H9 (cell line): Measurements from ENCODE around the gene AACS. TPM values are rescaled to one million over a fixed set of nuclear protein-coding genes. Genes with fewer than 3 reads are reported as not detected.

Experiments
- DNase-seq: peaks from one replicate; pipeline ENCODE4 v3.0.0-alpha.2; 2017
- H2AFZ ChIP-seq: one replicate; pipeline ENCODE4 v1.6.1; 2013; ENCODE audit warnings: mild to moderate bottlenecking, low read length, control low read depth, moderate library complexity
- H2AK5ac ChIP-seq: 2 replicates; pipeline ENCODE4 v1.6.1; 2013; ENCODE audit warnings: low read length, control low read depth, mixed read lengths; ENCODE audit not compliant: insufficient read length
- H2BK120ac ChIP-seq: one replicate; pipeline ENCODE4 v1.6.1; 2013; ENCODE audit warnings: low read depth, mild to moderate bottlenecking, low read length, control low read depth, inconsistent platforms; ENCODE audit not compliant: poor library complexity, severe bottlenecking
- H2BK12ac ChIP-seq: 2 replicates; pipeline ENCODE4 v1.6.1; 2013; ENCODE audit warnings: low read length, control low read depth, mixed read lengths, low read depth; ENCODE audit not compliant: insufficient read length
- H2BK15ac ChIP-seq: 2 replicates; pipeline ENCODE4 v1.6.1; 2013; ENCODE audit warnings: low read depth, low read length, control low read depth
- H2BK20ac ChIP-seq: one replicate; pipeline ENCODE4 v1.6.1; 2013; ENCODE audit warnings: low read depth, mild to moderate bottlenecking, low read length, control low read depth, inconsistent platforms; ENCODE audit not compliant: poor library complexity, severe bottlenecking
- H2BK5ac ChIP-seq: 2 replicates; pipeline ENCODE4 v1.6.1; 2013; ENCODE audit warnings: low read length, control low read depth, mixed read lengths; ENCODE audit not compliant: insufficient read length
- H3K14ac ChIP-seq: 2 replicates; pipeline ENCODE4 v1.6.1; 2013; ENCODE audit warnings: low read length, control low read depth; ENCODE audit not compliant: insufficient read depth
- H3K18ac ChIP-seq: 2 replicates; pipeline ENCODE4 v1.6.1; 2013; ENCODE audit warnings: low read depth, mild to moderate bottlenecking, mixed read lengths, low read length, control low read depth; ENCODE audit not compliant: insufficient read length
- H3K23ac ChIP-seq: 2 replicates; pipeline ENCODE4 v1.6.1; 2013; ENCODE audit warnings: low read length, control low read depth, mixed read lengths, low read depth; ENCODE audit not compliant: insufficient read length
- H3K23me2 ChIP-seq: 2 replicates; pipeline ENCODE4 v1.6.1; 2013; ENCODE audit warnings: low read depth, mild to moderate bottlenecking, mixed read lengths, low read length, control low read depth; ENCODE audit not compliant: insufficient read length, poor library complexity, severe bottlenecking
- H3K27ac ChIP-seq: 2 replicates; pipeline ENCODE4 v1.5.1; 2013; ENCODE audit warnings: low read length, control low read depth, mixed read lengths, low read depth; ENCODE audit not compliant: insufficient read length
- H3K27me3 ChIP-seq: 2 replicates; pipeline ENCODE4 v1.6.1; 2013; ENCODE audit warnings: low read length, control low read depth, inconsistent platforms; ENCODE audit not compliant: insufficient read depth
- H3K4ac ChIP-seq: 2 replicates; pipeline ENCODE4 v1.6.1; 2013; ENCODE audit warnings: low read depth, mild to moderate bottlenecking, control low read depth, inconsistent platforms, low read length, moderate library complexity
- H3K4me1 ChIP-seq: 2 replicates; pipeline ENCODE4 v1.6.1; 2013; ENCODE audit warnings: low read length, control low read depth, inconsistent platforms; ENCODE audit not compliant: insufficient read depth
- H3K4me2 ChIP-seq: 2 replicates; pipeline ENCODE4 v1.6.1; 2013; ENCODE audit warnings: low read length, control low read depth, mixed read lengths; ENCODE audit not compliant: insufficient read length, insufficient read depth
- H3K56ac ChIP-seq: 2 replicates; pipeline ENCODE4 v1.6.1; 2013; ENCODE audit warnings: low read depth, mild to moderate bottlenecking, mixed read lengths, low read length, control low read depth; ENCODE audit not compliant: insufficient read length
- H3K79me1 ChIP-seq: 2 replicates; pipeline ENCODE4 v1.6.1; 2013; ENCODE audit warnings: low read depth, mild to moderate bottlenecking, moderate library complexity, low read length, control low read depth, inconsistent platforms; ENCODE audit not compliant: insufficient read depth, poor library complexity, severe bottlenecking
- H3K79me2 ChIP-seq: 2 replicates; pipeline ENCODE4 v1.6.1; 2013; ENCODE audit warnings: low read length, control low read depth, inconsistent platforms; ENCODE audit not compliant: insufficient read depth
- H3K9ac ChIP-seq: 2 replicates; pipeline ENCODE4 v1.6.1; 2013; ENCODE audit warnings: low read length, control low read depth, mixed read lengths; ENCODE audit not compliant: insufficient read length; ENCODE audit errors: extremely low read depth
- H3K9me3 ChIP-seq: one replicate; pipeline ENCODE4 v1.6.1; 2013; ENCODE audit warnings: low read depth, low read length, inconsistent platforms; ENCODE audit not compliant: control insufficient read depth
- H3T11ph ChIP-seq: one replicate; pipeline ENCODE4 v1.6.1; 2013; ENCODE audit warnings: mild to moderate bottlenecking, low read length, control low read depth, inconsistent platforms
- H4K20me1 ChIP-seq: one replicate; pipeline ENCODE4 v1.6.1; 2013; ENCODE audit not compliant: control insufficient read depth, insufficient read length, insufficient read depth
- H4K5ac ChIP-seq: 2 replicates; pipeline ENCODE4 v1.6.1; 2013; ENCODE audit warnings: low read depth, mild to moderate bottlenecking, mixed read lengths, low read length, control low read depth; ENCODE audit not compliant: insufficient read length
- H4K8ac ChIP-seq: replicated peaks from 2 replicates; pipeline ENCODE4 v1.6.1; 2013; ENCODE audit warnings: low read length, control low read depth, mixed read lengths, low read depth; ENCODE audit not compliant: insufficient read length
- H4K91ac ChIP-seq: 2 replicates; pipeline ENCODE4 v1.6.1; 2013; ENCODE audit warnings: low read depth, mild to moderate bottlenecking, moderate library complexity, mixed read lengths, low read length, control low read depth; ENCODE audit not compliant: insufficient read length
- H3K27ac Mint-ChIP-seq, 3 experiments: 2 replicates in 2 of 3; 3 replicates in 1 of 3; pipeline ENCODE4 v1.8.0; 2020 to 2021; ENCODE audit warnings: mixed read lengths in 3 of 3, mild to moderate bottlenecking in 1 of 3, moderate library complexity in 1 of 3
- H3K27me3 Mint-ChIP-seq: 2 replicates; pipeline ENCODE4 v1.8.0; 2021; ENCODE audit warnings: low read depth, mild to moderate bottlenecking, moderate library complexity, mixed read lengths
- H3K36me3 Mint-ChIP-seq, 3 experiments: 2 replicates in 2 of 3; 3 replicates in 1 of 3; pipeline ENCODE4 v1.8.0; 2020 to 2021; ENCODE audit warnings: low read depth in 3 of 3, mixed read lengths in 3 of 3; ENCODE audit not compliant: insufficient read depth in 1 of 3
- H3K4me1 Mint-ChIP-seq, 2 experiments: 2 replicates each; pipeline ENCODE4 v1.8.0; 2020; ENCODE audit warnings: mixed read lengths in 2 of 2
- H3K4me3 Mint-ChIP-seq, 2 experiments: 2 replicates in 1 of 2; 3 replicates in 1 of 2; pipeline ENCODE4 v1.8.0; 2020 to 2021; ENCODE audit warnings: mild to moderate bottlenecking in 2 of 2, mixed read lengths in 2 of 2, moderate library complexity in 1 of 2
- H3K9me3 Mint-ChIP-seq, 2 experiments: 2 replicates in 1 of 2; 3 replicates in 1 of 2; pipeline ENCODE4 v1.8.0; 2020; ENCODE audit warnings: mild to moderate bottlenecking in 2 of 2, mixed read lengths in 2 of 2, moderate library complexity in 1 of 2
- WGBS: extraction: QIAGEN DNeasy Blood & Tissue Kit; methylation state at CpG from one replicate; pipeline ENCODE4 v1.1.7; 2013; ENCODE audit warnings: missing lambda C conversion rate, low lambda C conversion rate, mixed read lengths; ENCODE audit not compliant: insufficient read length; ENCODE audit errors: extremely low coverage; 5-methylcytosine and 5-hydroxymethylcytosine counted together
- total RNA-seq: library from RNA; stranded (reverse); gene quantifications from 2 replicates; pipeline ENCODE4 v1.2.1, GENCODE V29; 2021
- TF ChIP-seq, protein P1 (sequence below): fragments of 200-600 bp; sonication (generic); conservative IDR thresholded peaks from 3 replicates; pipeline ENCODE4 v1.8.0; 2021; ENCODE audit warnings: antibody characterized with exemption, mild to moderate bottlenecking

The AACS gene
- total RNA-seq, 1 experiment from 2014 or later: 35.0 TPM

DNA sequence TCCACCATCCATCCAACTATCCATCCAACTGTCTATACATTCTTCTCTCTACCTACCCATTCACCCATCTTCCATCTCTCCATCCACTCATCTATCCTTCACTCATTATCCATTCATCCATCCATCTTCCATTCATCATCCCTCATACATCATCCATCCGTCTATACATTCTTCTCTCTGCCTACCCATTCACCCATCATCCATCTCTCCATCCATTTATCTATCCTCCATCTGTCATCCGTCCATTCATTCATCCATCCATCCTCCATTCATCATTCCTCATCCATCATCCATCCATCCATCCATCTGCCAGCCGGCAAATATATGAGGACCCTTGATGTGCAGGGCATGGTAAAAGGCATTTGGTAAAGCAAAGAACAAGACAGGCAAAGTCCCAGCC, 25.2 kb downstream of the AACS start:
- Histone ChIP-seq H4K91ac (no peak overlapping the region), H4K20me1 (peaks cover 2% of the 10 kb centered on the region), H3K9me3 (no peaks in the 10 kb centered on the region), H3K56ac (no peak overlapping the region), H2AK5ac (no peak overlapping the region), H3T11ph (no peak overlapping the region), H3K9ac (no peak overlapping the region), H3K23me2 (no peaks in the 10 kb centered on the region), H4K8ac (no peak overlapping the region), H3K23ac (no peak overlapping the region), H3K18ac (no peak overlapping the region), H3K27ac (no peak overlapping the region), H2BK5ac (no peak overlapping the region), H3K79me2 (no peaks in the 10 kb centered on the region), H2AFZ (no peak overlapping the region), H3K27me3 (no peaks in the 10 kb centered on the region), H3K79me1 (no peaks in the 10 kb centered on the region), H4K5ac (no peak overlapping the region), H2BK20ac (no peak overlapping the region), H3K4ac (no peak overlapping the region), H2BK15ac (no peak overlapping the region), H2BK120ac (no peak overlapping the region), H3K4me2 (no peak overlapping the region), H3K4me1 (no peaks in the 10 kb centered on the region), H3K14ac (no peak overlapping the region), H2BK12ac (no peak overlapping the region)
- TF ChIP-seq, protein P1, sequence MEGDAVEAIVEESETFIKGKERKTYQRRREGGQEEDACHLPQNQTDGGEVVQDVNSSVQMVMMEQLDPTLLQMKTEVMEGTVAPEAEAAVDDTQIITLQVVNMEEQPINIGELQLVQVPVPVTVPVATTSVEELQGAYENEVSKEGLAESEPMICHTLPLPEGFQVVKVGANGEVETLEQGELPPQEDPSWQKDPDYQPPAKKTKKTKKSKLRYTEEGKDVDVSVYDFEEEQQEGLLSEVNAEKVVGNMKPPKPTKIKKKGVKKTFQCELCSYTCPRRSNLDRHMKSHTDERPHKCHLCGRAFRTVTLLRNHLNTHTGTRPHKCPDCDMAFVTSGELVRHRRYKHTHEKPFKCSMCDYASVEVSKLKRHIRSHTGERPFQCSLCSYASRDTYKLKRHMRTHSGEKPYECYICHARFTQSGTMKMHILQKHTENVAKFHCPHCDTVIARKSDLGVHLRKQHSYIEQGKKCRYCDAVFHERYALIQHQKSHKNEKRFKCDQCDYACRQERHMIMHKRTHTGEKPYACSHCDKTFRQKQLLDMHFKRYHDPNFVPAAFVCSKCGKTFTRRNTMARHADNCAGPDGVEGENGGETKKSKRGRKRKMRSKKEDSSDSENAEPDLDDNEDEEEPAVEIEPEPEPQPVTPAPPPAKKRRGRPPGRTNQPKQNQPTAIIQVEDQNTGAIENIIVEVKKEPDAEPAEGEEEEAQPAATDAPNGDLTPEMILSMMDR: no peak
- 100% methylated on average over 3 of the region's 3 CpGs for WGBS
- Mint-ChIP-seq H3K27ac (no peak overlapping the region), H3K36me3 (peaks cover 10 to 39% (median 18%) of the 10 kb centered on the region in 3 experiments; a peak in 5 of 7 replicates), H3K9me3 (no peaks in the 10 kb centered on the region), H3K4me1 (peaks cover 0 to 4% of the 10 kb centered on the region in 2 experiments; a peak in 1 of 4 replicates), H3K4me3 (no peak overlapping the region), H3K27me3 (no peaks in the 10 kb centered on the region)
- DNase-seq: no peak
